PFSK-1 (cell line): ENCODE measurements around the gene GNB1L.

ENCODE experiments used
- FOXP2 ChIP-seq: optimal IDR thresholded peaks from 2 replicates; pipeline ENCODE3; 2011; ENCODE audit warnings: borderline replicate concordance, control low read depth, inconsistent platforms; ENCODE audit not compliant: insufficient read depth; ENCODE audit errors: extremely low read length, extremely low read depth
- POLR2AphosphoS5 ChIP-seq: IDR thresholded peaks from 2 replicates; pipeline ENCODE4 v1.6.1; 2012; ENCODE audit warnings: low read depth, mild to moderate bottlenecking, control low read depth, low read length, moderate library complexity
- TF ChIP-seq, protein P1 (sequence below), 2 experiments: IDR thresholded peaks; 2 replicates each; pipeline versions ENCODE4 v1.6.1 to v1.8.0; 2011 to 2012; ENCODE audit warnings: low read depth in 2 of 2, low read length in 2 of 2, control low read depth in 1 of 2, inconsistent platforms in 1 of 2, mild to moderate bottlenecking in 1 of 2, moderate library complexity in 1 of 2; ENCODE audit not compliant: insufficient read depth in 1 of 2

GRCh38 chr22:19766240-19766510 lies 88.5 kb downstream of the GNB1L start:
- TF ChIP-seq POLR2AphosphoS5 (no peak), FOXP2 (no peak)
- TF ChIP-seq, protein P1, sequence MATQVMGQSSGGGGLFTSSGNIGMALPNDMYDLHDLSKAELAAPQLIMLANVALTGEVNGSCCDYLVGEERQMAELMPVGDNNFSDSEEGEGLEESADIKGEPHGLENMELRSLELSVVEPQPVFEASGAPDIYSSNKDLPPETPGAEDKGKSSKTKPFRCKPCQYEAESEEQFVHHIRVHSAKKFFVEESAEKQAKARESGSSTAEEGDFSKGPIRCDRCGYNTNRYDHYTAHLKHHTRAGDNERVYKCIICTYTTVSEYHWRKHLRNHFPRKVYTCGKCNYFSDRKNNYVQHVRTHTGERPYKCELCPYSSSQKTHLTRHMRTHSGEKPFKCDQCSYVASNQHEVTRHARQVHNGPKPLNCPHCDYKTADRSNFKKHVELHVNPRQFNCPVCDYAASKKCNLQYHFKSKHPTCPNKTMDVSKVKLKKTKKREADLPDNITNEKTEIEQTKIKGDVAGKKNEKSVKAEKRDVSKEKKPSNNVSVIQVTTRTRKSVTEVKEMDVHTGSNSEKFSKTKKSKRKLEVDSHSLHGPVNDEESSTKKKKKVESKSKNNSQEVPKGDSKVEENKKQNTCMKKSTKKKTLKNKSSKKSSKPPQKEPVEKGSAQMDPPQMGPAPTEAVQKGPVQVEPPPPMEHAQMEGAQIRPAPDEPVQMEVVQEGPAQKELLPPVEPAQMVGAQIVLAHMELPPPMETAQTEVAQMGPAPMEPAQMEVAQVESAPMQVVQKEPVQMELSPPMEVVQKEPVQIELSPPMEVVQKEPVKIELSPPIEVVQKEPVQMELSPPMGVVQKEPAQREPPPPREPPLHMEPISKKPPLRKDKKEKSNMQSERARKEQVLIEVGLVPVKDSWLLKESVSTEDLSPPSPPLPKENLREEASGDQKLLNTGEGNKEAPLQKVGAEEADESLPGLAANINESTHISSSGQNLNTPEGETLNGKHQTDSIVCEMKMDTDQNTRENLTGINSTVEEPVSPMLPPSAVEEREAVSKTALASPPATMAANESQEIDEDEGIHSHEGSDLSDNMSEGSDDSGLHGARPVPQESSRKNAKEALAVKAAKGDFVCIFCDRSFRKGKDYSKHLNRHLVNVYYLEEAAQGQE (IDR thresholded peaks at IDR 0.05; ENCODE audit: insufficient read depth in 1 of 2, low read depth in 2 of 2, low read length in 2 of 2), result no peak
